GM11168 (cell line): ENCODE results near the gene VWCE.

Source experiments
- in situ Hi-C: fragments of 300-500 bp; cut with MboI; formaldehyde crosslinking; loops from one replicate; pipeline ENCODE4 v1.12.0; 2022; ENCODE audit warnings: low sequenced_read_pairs; ENCODE audit not compliant: unreplicated experiment

The VWCE gene, protein sequence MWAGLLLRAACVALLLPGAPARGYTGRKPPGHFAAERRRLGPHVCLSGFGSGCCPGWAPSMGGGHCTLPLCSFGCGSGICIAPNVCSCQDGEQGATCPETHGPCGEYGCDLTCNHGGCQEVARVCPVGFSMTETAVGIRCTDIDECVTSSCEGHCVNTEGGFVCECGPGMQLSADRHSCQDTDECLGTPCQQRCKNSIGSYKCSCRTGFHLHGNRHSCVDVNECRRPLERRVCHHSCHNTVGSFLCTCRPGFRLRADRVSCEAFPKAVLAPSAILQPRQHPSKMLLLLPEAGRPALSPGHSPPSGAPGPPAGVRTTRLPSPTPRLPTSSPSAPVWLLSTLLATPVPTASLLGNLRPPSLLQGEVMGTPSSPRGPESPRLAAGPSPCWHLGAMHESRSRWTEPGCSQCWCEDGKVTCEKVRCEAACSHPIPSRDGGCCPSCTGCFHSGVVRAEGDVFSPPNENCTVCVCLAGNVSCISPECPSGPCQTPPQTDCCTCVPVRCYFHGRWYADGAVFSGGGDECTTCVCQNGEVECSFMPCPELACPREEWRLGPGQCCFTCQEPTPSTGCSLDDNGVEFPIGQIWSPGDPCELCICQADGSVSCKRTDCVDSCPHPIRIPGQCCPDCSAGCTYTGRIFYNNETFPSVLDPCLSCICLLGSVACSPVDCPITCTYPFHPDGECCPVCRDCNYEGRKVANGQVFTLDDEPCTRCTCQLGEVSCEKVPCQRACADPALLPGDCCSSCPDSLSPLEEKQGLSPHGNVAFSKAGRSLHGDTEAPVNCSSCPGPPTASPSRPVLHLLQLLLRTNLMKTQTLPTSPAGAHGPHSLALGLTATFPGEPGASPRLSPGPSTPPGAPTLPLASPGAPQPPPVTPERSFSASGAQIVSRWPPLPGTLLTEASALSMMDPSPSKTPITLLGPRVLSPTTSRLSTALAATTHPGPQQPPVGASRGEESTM

DNA sequence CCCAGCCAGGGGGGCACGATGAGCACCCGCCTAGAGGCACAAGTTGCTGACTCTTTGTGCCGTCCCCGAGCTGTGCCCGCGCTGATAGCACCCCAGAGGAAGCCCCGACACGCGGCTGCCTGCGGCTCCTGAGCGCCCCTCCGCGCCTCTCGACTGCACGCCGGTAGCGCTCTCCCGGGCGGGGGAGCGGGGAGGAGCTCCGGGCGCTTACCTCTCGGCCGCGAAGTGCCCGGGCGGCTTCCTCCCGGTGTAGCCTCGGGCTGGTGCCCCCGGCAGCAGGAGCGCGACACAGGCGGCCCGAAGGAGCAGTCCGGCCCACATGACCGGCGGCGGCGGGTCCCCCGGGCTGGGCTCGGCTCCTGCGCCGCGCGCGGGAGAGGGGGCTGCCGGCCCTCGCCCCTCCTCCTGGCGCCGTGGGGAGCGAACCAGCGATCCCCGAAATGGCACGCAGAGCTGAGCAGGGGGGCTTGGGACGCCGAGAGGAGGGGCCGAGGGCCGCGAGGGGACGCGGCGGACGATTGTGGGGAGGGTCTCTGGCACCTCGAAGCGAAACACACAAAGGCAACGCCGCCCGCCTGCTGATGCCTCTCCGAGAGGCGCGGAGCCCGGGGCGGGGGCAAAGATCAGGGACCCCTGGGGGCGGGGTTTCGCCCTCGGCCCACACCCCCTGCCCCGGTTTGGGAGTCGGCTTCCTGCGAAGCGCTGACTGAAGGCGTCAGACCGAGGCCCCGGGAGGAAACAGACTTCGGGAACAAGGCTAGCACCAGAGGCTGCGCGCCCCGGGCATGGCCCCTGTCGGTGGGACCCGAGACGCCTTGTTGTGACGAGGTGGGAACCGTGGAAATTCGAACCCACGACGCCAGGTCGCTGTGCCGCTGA is at the start of gene VWCE:
Gene VWCE, minus strand, starts transcription at position 600 of the 879 bp plus-strand sequence. Its CDS starts 279 bp downstream, at position 321.
- in situ Hi-C loops, result no loop called here

DNA sequence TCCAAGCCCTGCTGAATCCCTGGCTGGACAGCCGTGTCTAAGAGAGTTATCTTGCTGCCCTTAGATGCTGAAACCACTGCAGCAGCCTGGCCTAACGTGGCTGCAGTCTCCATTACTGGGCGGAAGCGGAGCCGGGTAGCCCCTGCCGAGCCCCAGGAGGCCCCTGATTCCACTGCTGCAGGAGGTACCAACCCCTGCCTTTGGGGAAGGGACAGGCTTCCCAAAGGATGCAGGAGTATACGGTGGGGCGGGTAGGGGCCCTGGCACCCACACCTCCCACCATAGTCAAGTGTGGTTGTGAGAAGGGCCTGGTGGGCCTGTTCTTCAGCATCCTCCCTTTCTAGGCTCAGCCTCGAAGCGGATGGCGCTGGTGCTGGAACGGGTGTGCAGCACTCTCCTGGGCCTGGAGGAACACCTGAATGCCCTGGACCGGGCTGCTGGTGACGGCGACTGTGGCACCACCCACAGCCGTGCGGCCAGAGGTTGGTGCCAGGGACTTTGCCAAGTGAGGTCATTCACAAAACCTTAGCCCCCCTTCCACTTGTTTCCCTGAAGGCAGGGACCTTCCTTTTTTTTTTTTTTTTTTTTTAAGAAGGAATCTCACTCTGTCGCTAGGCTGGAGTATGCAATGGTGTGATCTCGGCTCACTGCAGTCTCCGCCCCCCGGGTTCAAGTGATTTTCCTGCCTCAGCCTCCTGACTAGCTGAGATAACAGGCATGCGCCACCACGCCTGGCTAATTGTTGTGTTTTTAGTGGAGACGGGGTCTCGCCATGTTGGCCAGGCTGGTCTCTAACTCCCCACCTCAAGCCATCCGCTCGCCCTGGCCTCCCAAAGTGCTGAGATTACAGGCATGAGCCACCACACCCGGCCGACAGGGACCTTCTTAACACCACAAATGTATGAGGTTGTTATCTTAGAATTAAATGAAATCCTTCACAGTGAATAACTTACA is 49.0 kb upstream of the VWCE start:
- in situ Hi-C loops, result no loop called here

- in situ Hi-C loops, result no loop called here
Measured at GRCh38 chr11:61342207-61342803, 47.2 kb upstream of the VWCE start.

DNA sequence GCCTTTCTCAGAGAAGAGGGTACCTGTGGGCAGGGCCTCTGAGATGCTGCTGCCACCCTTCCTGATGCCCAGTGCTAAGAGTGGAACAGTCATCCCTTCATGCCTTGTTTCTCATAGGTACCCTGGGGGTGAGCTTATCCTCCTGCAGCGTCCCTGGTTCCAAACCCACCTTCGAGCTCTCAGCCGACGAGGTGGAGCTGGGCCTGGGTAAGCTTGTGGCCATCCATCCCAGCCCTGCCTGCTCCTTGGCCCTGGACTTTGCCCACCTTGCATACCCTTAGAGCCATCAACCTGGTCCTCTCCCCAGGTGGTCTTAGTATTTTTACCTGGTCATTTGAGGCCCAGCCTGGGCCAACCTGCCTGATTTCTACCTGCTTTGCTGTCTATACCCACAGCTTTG is 46.6 kb upstream of the VWCE start:
- in situ Hi-C loops, result no loop called here

DNA sequence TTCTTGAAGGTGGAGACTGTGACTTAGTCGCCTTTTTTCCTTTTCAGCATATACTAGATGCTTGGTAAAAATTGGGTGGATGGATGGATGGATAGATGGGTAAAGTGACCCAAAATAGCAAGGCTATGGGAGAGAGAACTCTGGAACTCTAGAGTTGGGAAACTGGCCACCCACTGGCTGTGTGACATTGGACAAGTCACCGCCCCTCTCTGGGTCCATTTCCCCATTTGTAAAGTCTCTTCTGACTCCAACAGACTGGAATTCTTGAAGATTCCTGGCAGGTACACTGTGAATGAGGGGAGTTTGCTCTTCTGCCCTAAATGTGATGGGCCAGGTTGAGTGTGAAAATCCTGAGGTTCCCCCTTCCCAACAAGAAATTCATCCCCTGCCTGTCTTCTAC is 45.9 kb upstream of the VWCE start:
- in situ Hi-C loops, result no loop called here

GRCh38 chr11:61339490-61339878 is 44.4 kb upstream of the VWCE start:
- in situ Hi-C loops, result loop anchor here (5.0 kb wide), 1 partner anchor 48 kb away; no protein-coding TSS in a partner anchor

GRCh38 chr11:61338783-61339489 is 43.8 kb upstream of the VWCE start:
- in situ Hi-C loops, result loop anchor here (5.0 kb wide), 1 partner anchor 48 kb away; no protein-coding TSS in a partner anchor

DNA sequence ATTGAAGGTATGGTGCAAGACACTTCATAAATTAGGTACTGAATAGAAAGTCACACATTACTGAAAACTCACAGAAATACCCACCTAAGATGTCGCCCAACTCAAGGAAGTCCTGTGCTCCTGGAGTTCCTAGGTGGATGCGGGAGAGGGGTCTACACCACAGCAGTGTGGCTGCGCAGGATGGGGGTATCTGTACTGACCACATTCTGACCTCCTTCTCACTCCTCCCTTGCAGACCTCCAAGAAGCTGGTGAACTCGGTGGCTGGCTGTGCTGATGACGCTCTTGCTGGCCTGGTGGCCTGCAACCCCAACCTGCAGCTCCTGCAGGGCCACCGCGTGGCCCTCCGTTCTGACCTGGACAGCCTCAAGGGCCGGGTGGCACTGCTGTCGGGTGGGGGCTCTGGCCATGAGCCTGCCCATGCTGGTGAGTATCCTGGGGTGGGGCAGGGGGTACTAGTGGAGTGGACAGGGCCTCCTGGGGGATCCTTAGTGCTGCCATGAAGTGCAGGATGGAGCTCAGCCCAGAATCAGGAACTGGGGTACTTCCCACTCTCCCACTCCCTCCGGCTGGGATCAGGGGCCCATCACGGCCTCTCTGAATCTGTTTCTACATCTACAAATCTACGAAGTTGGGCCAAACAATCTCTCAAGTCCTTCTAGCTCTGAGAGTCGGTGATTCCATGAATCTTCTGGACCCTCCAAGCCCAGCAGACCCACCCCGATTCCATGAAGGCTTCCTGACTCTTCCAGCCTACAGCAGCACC is 42.8 kb upstream of the VWCE start:
- in situ Hi-C loops, result loop anchor here (5.0 kb wide), 1 partner anchor 49 kb away; no protein-coding TSS in a partner anchor

DNA sequence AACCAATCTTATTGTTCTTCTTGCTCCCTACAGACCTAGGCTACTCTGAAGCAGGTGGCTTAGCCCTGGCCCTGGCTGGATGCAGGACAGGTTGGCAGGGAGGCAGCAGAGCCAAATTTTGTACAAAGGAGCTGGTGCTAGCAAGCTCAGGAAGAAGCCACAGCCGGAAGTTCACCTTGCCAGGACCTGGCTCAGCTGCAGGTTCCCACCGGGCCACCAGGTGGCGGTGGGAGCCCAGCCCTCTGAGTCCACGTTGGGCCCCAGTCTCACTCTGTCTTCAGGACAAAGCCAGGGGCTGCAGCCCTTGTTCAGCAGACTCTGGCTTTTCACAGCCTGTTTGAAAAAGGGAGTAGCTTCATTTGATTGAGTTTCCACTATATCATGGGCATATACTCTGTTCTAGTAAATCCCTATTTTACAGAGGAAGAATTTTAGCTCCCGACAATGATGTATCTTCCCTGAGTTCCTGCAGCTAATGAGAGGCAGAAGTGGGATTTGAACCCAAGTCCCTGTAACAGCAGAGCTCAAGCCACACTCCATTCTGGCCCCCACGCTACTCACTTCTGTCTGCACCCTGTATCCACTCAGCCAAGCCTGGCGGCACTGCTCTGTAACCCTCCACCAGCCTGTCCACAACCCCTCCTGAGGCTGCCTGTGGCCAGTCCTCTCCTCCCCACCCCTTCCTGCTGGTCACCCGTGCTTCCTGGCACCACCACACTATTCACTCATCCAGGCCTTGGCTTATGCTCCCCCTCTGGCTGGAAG is 41.2 kb upstream of the VWCE start:
- in situ Hi-C loops, result loop anchor here (5.0 kb wide), 1 partner anchor 51 kb away; no protein-coding TSS in a partner anchor

DNA sequence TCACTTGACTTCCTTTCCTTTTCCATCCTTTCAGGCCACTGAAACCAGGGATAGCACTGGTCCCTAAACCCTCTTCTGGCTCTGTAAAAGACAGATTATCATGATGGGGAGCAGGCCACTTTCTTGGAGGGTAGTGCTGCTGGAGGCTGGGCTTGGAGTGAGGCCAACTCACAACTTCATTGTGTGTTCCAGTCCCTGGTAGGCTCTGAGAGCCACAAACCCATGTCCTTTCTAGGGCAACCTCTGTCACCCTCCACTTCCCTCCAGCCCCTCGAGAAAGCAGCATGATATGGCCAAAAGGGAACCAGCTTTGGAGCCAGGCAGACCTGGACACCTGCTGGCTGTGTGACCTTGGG is 40.2 kb upstream of the VWCE start:
- in situ Hi-C loops, result loop anchor here (5.0 kb wide), 1 partner anchor 52 kb away; no protein-coding TSS in a partner anchor

DNA sequence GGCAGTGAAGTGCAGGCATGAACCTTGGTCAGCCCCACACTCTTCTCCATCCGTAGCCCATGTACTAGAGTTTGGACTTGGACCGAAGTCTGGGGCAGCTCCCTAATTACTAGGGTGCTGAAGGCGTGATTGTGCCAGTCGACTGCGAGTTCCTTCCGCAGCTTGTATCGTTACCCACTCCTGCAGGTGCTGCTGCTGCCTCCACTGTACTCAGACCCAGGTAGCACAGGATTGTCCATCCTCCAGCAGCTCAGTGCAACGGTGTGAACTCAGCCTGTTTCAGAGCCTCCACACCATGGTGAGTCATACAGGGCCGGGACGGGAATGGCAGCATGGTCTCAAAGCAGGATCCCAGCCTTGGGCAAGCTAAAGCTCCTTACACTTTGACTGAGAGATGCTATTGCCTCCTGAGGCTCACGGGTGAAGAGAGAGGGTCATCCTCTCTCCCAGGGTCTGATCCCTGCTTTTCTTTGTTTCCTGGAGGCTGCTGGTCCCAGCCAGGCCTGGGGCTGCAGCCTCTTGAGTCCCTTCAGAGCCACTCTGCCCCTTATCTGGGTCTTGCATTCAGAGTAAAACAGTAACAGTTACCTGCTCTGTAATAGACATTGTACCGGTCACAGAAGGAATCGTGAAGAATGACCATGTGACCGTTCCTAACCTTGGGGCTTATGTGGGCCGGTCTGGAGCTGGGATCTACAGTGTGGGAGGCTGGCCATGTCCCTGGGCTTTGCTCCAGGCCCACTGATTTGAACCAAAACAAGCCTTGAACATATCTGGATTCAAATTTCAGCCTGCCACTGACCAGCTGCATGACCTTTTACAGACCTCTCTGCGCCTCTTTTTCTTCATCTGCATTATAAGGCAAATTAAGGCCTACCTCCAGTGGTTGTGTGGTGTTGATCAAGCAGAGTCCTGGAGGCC is 39.6 kb upstream of the VWCE start:
- in situ Hi-C loops, result loop anchor here (5.0 kb wide), 1 partner anchor 53 kb away; no protein-coding TSS in a partner anchor

DNA sequence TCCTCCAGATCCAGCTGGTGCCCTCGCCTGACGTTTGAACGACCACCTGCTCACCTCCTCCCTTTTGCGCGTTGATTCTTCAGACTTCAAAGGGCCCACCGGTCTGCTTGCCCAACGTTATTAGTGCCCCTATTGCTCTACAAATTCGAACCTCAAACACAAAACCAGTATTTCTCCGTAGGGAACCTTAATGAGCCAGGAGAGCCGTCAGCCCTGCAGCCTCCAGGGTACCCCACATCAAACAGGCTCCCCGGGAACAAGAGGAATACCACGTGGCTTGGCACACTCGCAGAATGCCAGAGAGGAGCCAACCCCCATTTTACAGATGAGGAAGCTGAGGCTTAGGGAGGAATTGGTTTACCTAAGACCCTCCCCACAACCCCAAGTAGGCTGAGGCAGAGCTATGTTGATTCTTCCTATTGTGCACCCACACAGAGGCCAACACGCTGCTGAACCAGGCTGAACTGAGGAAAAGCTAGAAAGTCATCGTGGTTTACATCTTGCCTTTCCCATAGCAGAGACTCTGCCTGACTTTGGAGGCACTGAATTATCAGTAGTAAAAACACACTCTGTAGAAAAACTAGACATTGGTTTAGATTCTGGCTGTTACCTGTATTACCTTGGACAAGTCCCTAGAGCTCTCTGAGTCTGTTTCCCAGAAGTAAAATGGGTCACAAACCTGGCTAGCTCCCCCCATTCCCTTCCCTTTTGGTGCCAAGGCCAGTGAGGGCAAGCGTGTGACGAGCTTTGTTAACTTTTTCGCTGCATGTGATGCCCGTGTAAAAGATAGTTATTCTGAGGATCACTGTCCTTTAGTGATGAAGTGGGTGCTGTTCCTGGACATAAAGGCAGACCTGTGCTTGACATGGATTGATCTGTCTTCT is 38.7 kb upstream of the VWCE start:
- in situ Hi-C loops, result no loop called here

DNA sequence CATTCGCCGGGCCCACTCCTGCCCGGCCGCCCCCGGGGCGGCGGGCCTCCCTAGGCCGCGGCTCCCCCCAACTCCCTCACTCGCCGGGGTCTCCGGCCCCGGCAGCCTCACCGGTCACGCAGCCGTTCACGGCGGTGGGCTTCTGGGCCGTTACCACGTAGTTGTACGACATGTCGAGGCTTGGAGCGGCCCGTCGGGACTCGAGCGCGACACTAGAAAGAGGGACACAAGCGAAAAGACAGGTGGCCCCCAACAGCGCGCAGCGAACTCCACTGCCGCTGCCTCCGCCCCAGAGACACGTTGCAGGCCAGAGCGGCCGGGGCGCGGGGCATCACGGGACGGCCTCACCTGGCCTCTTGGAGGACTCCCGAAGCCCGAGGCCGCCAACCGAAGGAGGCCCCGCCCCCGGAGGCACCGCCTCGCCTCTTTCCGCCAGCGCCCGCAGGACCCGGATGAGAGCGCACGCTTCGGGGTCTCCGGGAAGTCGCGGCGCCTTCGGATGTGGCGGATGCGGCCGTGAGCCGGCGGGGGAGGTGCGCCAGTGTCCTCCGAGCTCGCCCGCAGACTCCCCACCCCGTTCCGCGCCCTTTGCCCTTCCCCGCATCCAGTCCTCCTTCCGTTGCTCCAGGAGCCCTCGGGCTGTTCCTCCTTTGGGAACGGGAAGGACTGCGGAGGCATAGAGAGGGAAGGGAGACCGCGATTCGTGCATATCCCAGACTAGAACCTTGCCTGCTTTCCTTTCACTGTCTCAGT is 37.9 kb upstream of the VWCE start, which contains the start of the genes DDB1 and TKFC:
Gene DDB1, minus strand, starts transcription at position 309 of the 753 bp plus-strand sequence. Its CDS starts 137 bp downstream, at position 172.
Gene TKFC, plus strand, starts transcription at position 432 of the 753 bp plus-strand sequence. CDS start 1,501 bp downstream, outside the sequence.
- in situ Hi-C loops, result no loop called here
